Loucy (cell line): Measurements from ENCODE around the gene NFATC3.

Experiments used
- H2AFZ ChIP-seq: fragments of 200-600 bp; sonication (generic); 2 replicates; pipeline ENCODE4 v1.6.0; 2016; ENCODE audit warnings: antibody characterized with exemption, mild to moderate bottlenecking, low read length, moderate library complexity
- H3F3A ChIP-seq: fragments of 200-600 bp; 2 replicates; pipeline ENCODE4 v1.6.0; 2016; ENCODE audit warnings: antibody characterized with exemption, low read depth, mild to moderate bottlenecking
- H3K27me3 ChIP-seq: fragments of 200-600 bp; sonication (generic); 2 replicates; pipeline ENCODE4 v1.6.1; 2014; ENCODE audit warnings: low read length, mild to moderate bottlenecking; ENCODE audit not compliant: insufficient read depth, poor library complexity, severe bottlenecking
- H3K36me3 ChIP-seq: fragments of 200-600 bp; sonication (generic); 2 replicates; pipeline ENCODE4 v1.6.1; 2016; ENCODE audit warnings: low read length; ENCODE audit not compliant: insufficient read depth
- H3K4me1 ChIP-seq: fragments of 200-600 bp; sonication (generic); 2 replicates; pipeline ENCODE4 v1.5.1; 2014; ENCODE audit warnings: low read length, mild to moderate bottlenecking; ENCODE audit not compliant: insufficient read depth, poor library complexity, severe bottlenecking
- H3K4me2 ChIP-seq: fragments of 200-600 bp; sonication (generic); 2 replicates; pipeline ENCODE4 v1.6.0; 2014; ENCODE audit warnings: antibody characterized with exemption, low read length, low read depth, mild to moderate bottlenecking; ENCODE audit not compliant: poor library complexity, severe bottlenecking
- H3K4me3 ChIP-seq: fragments of 200-600 bp; sonication (generic); 2 replicates; pipeline ENCODE4 v1.5.1; 2014; ENCODE audit warnings: low read length, mild to moderate bottlenecking, mixed read lengths; ENCODE audit not compliant: poor library complexity, severe bottlenecking
- H3K79me2 ChIP-seq: fragments of 200-600 bp; sonication (generic); 2 replicates; pipeline ENCODE4 v1.6.1; 2014; ENCODE audit warnings: low read length; ENCODE audit not compliant: insufficient read depth
- H3K9ac ChIP-seq: fragments of 200-600 bp; sonication (generic); 2 replicates; pipeline ENCODE4 v1.6.0; 2014; ENCODE audit warnings: mild to moderate bottlenecking, low read depth, low read length, moderate library complexity; ENCODE audit not compliant: poor library complexity, severe bottlenecking
- H3K9me2 ChIP-seq: fragments of 200-600 bp; sonication (generic); replicated peaks from 2 replicates; pipeline ENCODE4 v1.6.1; 2016; ENCODE audit warnings: low read depth, low read length, mixed read lengths
- H3K9me3 ChIP-seq: fragments of 200-600 bp; sonication (generic); 2 replicates; pipeline ENCODE4 v1.6.1; 2014; ENCODE audit warnings: mild to moderate bottlenecking, antibody characterized with exemption, low read length, low read depth; ENCODE audit not compliant: insufficient read depth
- H4K20me1 ChIP-seq: fragments of 200-600 bp; sonication (generic); 2 replicates; pipeline ENCODE4 v1.6.0; 2014; ENCODE audit warnings: antibody characterized with exemption, low read length, mild to moderate bottlenecking; ENCODE audit not compliant: insufficient read depth, poor library complexity, severe bottlenecking
- CTCF ChIP-seq: fragments of 200-600 bp; sonication (generic); conservative IDR thresholded peaks from 2 replicates; pipeline ENCODE4 v1.5.1; 2014; ENCODE audit warnings: mild to moderate bottlenecking, antibody characterized with exemption, low read length
- EZH2phosphoT487 ChIP-seq: fragments of 200-600 bp; IDR thresholded peaks from 2 replicates; pipeline ENCODE4 v1.6.1; 2018; ENCODE audit warnings: antibody characterized with exemption, mild to moderate bottlenecking, moderate library complexity, borderline replicate concordance

Gene NFATC3

GRCh38 chr16:68074850-68075555, 10.2 kb upstream of the NFATC3 start:
- TF ChIP-seq CTCF (no peak), EZH2phosphoT487 (no peak)
- no peaks in the 10 kb centered on the region for H3K9me3 ChIP-seq
- 0 out of 2 replicates have a peak, but pooled peaks cover 4% of the 10 kb centered on the region for H3K36me3 ChIP-seq
- peaks cover 5% of the 10 kb centered on the region; the same call in 1 of the 2 replicates for H3F3A ChIP-seq
- no peaks in the 10 kb centered on the region for H3K27me3 ChIP-seq
- peak overlapping the region; percentile 85 for H3K4me2 ChIP-seq
- peaks cover 85% of the 10 kb centered on the region for H3K4me1 ChIP-seq
- peak overlapping the region; percentile 77 for H3K9ac ChIP-seq
- peaks cover 59% of the 10 kb centered on the region for H3K79me2 ChIP-seq
- peak overlapping the region; percentile 57 for H3K4me3 ChIP-seq
- no peaks in the 10 kb centered on the region for H4K20me1 ChIP-seq
- H3K9me2 ChIP-seq = no peaks in the 10 kb centered on the region
- H2AFZ ChIP-seq = no peak overlapping the region

GRCh38 chr16:68075980-68076379, 9.2 kb upstream of the NFATC3 start:
- peaks cover 83% of the 10 kb centered on the region for H3K4me1 ChIP-seq
- peak overlapping the region; percentile 52 for H3K4me3 ChIP-seq
- peak overlapping the region; percentile 85 for H3K4me2 ChIP-seq

GRCh38 chr16:68076560-68076959, 8.6 kb upstream of the NFATC3 start:
- Histone ChIP-seq H3K79me2 (peaks cover 63% of the 10 kb centered on the region), H4K20me1 (no peaks in the 10 kb centered on the region), H3K36me3 (no peaks in the 10 kb centered on the region), H3K9ac (peak overlapping the region; percentile 77), H3F3A (peaks cover 11% of the 10 kb centered on the region; the same call in 1 of the 2 replicates), H3K4me3 (peak overlapping the region; percentile 4), H2AFZ (no peak overlapping the region), H3K4me1 (peaks cover 83% of the 10 kb centered on the region), H3K9me2 (no peaks in the 10 kb centered on the region), H3K9me3 (no peaks in the 10 kb centered on the region), H3K27me3 (no peaks in the 10 kb centered on the region), H3K4me2 (peak overlapping the region; percentile 85)
- no peak for TF ChIP-seq CTCF
- no peak for TF ChIP-seq EZH2phosphoT487

More at GRCh38 chr16:68075980-68076379, 9.2 kb upstream of the NFATC3 start:
- Histone ChIP-seq H3K36me3 (0 out of 2 replicates have a peak, but pooled peaks cover 4% of the 10 kb centered on the region), H3F3A (peaks cover 11% of the 10 kb centered on the region; the same call in 1 of the 2 replicates), H3K9me3 (no peaks in the 10 kb centered on the region), H3K79me2 (peaks cover 59% of the 10 kb centered on the region), H2AFZ (no peak overlapping the region), H3K27me3 (no peaks in the 10 kb centered on the region), H3K9ac (peak overlapping the region; percentile 77), H4K20me1 (no peaks in the 10 kb centered on the region), H3K9me2 (no peaks in the 10 kb centered on the region)
- TF ChIP-seq CTCF (no peak), EZH2phosphoT487 (no peak)
